Osteoblast (primary cell): ENCODE results near the gene RNF44. TPM values are rescaled to one million over a fixed set of nuclear protein-coding genes. Genes with fewer than 3 reads are reported as not detected.

Source experiments
- DNase-seq: peaks from one replicate; pipeline ENCODE4 v3.0.0; 2011; ENCODE audit warnings: low spot score, mixed read lengths; ENCODE audit not compliant: insufficient read length; ENCODE audit errors: missing footprints
- H2AFZ ChIP-seq: 2 replicates; pipeline ENCODE4 v1.6.0; 2011; ENCODE audit warnings: mild to moderate bottlenecking, low read length
- H3K27ac ChIP-seq: 2 replicates; pipeline ENCODE4 v1.5.1; 2011; ENCODE audit warnings: mild to moderate bottlenecking, low read depth, low read length, moderate library complexity
- H3K27me3 ChIP-seq: 2 replicates; pipeline ENCODE4 v1.6.0; 2012; ENCODE audit warnings: mild to moderate bottlenecking, control low read depth, inconsistent platforms, low read length, moderate library complexity; ENCODE audit not compliant: insufficient read depth
- H3K36me3 ChIP-seq: 2 replicates; pipeline ENCODE4 v1.5.1; 2011; ENCODE audit warnings: mild to moderate bottlenecking, low read length, control low read depth, moderate library complexity; ENCODE audit not compliant: insufficient read depth
- H3K4me1 ChIP-seq: 2 replicates; pipeline ENCODE4 v1.5.1; 2011; ENCODE audit warnings: mild to moderate bottlenecking, low read length, control low read depth, moderate library complexity; ENCODE audit not compliant: insufficient read depth
- H3K4me2 ChIP-seq: 2 replicates; pipeline ENCODE4 v1.6.0; 2011; ENCODE audit warnings: mild to moderate bottlenecking, low read length; ENCODE audit not compliant: insufficient read depth
- H3K4me3 ChIP-seq: fragments of 200-600 bp; sonication (generic); 3 replicates; pipeline ENCODE4 v1.5.1; 2012; ENCODE audit warnings: mild to moderate bottlenecking, low read length, inconsistent platforms; ENCODE audit not compliant: insufficient read depth
- H3K79me2 ChIP-seq: 2 replicates; pipeline ENCODE4 v1.6.0; 2012; ENCODE audit warnings: mild to moderate bottlenecking, low read length, control low read depth, inconsistent platforms; ENCODE audit not compliant: insufficient read depth
- H3K9me3 ChIP-seq: 2 replicates; pipeline ENCODE4 v1.5.1; 2011; ENCODE audit warnings: low read depth, low read length, control low read depth
- H4K20me1 ChIP-seq: 2 replicates; pipeline ENCODE4 v1.6.0; 2012; ENCODE audit warnings: mild to moderate bottlenecking, low read length, control low read depth; ENCODE audit not compliant: insufficient read depth
- total RNA-seq: library from RNA; depleted of rRNA; stranded (reverse); fragments of >200 nt; gene quantifications from 2 replicates; pipeline ENCODE4 v1.2.3, GENCODE V29; 2012
- TF ChIP-seq, protein P1 (sequence below): IDR thresholded peaks from 2 replicates; pipeline ENCODE4 v1.5.1; 2011; ENCODE audit warnings: mild to moderate bottlenecking, low read depth, low read length, moderate library complexity; ENCODE audit errors: extremely low read depth

RNF44 gene
- total RNA-seq, 1 donor = 5.4 TPM

DNA sequence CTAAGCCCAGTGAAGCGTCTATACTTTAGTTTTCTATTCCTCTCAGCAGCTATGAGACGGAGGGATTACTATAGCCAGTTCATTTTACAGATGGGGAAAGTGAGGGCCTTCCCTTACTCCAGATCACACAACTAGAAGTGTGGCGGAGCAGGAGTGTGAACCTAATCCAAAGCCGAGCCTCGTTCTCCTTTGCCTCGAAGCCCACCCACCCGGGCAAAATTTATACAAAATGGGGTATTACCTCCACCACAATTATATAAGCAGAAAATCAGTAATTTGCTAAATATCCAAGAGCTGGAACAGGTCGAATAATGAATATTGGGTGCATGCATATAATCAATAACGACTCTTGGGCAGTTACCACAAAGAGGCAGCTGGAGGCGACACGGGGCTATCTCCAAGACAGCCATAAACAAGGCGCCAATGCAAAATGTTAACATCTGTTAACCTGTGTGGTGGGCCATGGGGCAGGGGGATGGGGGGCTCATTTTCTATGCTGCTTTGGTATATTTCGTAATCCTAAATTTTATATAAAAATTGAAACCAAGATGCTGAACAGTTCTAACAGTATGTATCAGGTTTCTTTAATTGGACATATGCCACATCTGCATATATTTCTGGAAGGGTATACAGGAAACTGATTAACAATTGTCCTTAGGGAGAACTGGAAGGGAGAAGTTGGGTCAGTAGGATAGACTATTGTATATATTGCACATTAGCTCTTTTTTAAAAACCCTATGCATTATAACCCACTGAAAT lies 1.2 kb upstream of the RNF44 start:
- Histone ChIP-seq H4K20me1 (peaks cover 27% of the 10 kb centered on the region), H3K4me1 (peaks cover 19% of the 10 kb centered on the region), H3K4me2 (peak overlapping the region; percentile 89), H3K27me3 (peaks cover 8% of the 10 kb centered on the region), H2AFZ (peak overlapping the region; percentile 83), H3K4me3 (peak overlapping the region; percentile 89), H3K9me3 (no peaks in the 10 kb centered on the region), H3K27ac (peak overlapping the region; percentile 25), H3K36me3 (no peaks in the 10 kb centered on the region), H3K79me2 (peaks cover 34% of the 10 kb centered on the region)
- DNase-seq = peak; percentile 15
- TF ChIP-seq, protein P1, sequence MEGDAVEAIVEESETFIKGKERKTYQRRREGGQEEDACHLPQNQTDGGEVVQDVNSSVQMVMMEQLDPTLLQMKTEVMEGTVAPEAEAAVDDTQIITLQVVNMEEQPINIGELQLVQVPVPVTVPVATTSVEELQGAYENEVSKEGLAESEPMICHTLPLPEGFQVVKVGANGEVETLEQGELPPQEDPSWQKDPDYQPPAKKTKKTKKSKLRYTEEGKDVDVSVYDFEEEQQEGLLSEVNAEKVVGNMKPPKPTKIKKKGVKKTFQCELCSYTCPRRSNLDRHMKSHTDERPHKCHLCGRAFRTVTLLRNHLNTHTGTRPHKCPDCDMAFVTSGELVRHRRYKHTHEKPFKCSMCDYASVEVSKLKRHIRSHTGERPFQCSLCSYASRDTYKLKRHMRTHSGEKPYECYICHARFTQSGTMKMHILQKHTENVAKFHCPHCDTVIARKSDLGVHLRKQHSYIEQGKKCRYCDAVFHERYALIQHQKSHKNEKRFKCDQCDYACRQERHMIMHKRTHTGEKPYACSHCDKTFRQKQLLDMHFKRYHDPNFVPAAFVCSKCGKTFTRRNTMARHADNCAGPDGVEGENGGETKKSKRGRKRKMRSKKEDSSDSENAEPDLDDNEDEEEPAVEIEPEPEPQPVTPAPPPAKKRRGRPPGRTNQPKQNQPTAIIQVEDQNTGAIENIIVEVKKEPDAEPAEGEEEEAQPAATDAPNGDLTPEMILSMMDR = no peak

DNA sequence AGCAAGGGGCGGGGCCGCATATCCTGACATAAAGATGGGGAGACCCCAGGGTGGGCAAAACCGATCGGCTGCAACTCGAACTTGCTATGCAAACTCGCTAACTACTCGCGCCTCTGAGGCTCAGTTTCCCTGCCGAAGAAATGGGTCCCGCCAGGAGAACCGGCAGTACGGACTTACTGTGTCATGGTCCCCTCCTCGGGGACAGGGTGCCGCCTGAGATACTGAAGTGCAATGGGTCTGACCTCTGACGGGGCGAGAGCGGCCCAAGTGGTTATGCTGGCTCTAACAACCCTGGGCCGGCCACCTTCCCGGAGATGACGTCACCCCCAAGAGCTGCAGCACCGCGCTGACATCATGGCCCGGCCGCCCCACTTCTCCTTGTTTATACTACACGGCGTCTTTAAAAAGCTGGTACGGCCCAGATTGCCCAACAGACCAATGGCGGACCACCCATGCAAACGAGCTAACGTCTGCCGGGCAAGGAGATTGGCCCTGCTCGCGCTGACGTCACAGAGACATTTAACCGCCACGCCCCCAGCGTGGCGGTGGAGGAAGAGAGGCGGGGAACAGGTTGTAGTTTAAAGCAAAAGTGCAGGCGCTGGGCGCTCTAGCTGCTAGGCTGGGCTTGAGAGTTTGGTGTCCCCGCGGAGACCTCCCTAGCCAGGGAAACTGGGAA lies 490 bp upstream of the RNF44 start:
- Histone ChIP-seq H3K27me3 (peaks cover 7% of the 10 kb centered on the region), H3K4me1 (peaks cover 19% of the 10 kb centered on the region), H3K4me3 (peak overlapping the region; percentile 89), H3K4me2 (peak overlapping the region; percentile 89), H3K36me3 (no peaks in the 10 kb centered on the region), H3K79me2 (peaks cover 41% of the 10 kb centered on the region), H3K27ac (peak overlapping the region; percentile 91), H2AFZ (peak overlapping the region; percentile 95), H4K20me1 (peaks cover 34% of the 10 kb centered on the region), H3K9me3 (no peaks in the 10 kb centered on the region)
- peak; percentile 99 for DNase-seq
- TF ChIP-seq, protein P1 = no peak

DNA sequence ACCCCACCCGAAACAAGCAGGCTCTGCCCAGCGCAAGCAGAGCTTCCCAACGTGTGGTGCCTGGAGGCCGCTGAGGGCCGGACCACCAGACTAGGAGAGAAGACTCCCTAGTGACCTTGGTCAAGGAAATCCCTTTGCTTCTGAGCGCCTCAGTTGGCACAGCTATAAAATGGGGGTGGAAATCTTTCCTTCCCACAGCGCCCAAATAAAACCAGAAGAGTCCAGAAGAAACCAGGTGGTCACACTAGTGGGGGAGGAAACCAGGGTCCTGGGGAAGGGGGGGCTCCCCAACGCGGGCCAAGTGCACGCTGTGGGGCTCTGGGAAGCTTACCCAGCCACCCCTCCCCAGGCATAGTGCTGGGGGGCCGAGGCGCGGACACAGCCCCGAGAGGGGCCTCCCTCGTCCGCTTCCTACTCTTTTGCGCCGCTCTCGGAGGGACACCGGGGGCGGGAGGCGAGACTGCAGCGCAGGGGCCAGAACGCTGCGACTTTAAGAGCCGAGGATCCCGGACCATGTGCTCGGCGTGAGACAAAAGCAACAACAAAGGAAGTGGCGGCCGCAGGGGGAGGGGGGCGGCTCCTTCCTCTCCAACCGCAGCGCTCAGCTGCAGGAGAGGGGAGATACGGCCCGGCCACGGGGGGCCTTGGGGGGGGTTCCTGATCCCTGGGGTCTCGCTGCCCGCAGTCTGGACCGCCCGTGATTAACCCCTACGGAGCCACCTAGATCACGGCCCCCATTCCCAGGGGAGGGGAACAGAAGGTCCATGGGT lies 885 bp downstream of the RNF44 start:
- TF ChIP-seq, protein P1 = no peak
- Histone ChIP-seq H3K36me3 (peaks cover 4% of the 10 kb centered on the region), H3K4me2 (peak overlapping the region; percentile 89), H3K4me1 (peaks cover 22% of the 10 kb centered on the region), H3K27ac (peak overlapping the region; percentile 91), H2AFZ (peak overlapping the region; percentile 35), H4K20me1 (peaks cover 42% of the 10 kb centered on the region), H3K4me3 (peak overlapping the region; percentile 89), H3K27me3 (no peaks in the 10 kb centered on the region), H3K9me3 (no peaks in the 10 kb centered on the region), H3K79me2 (peaks cover 47% of the 10 kb centered on the region)
- DNase-seq = peak; percentile 97
